ENCODE measurements around the gene SLC7A5. TPM values are rescaled to one million over a fixed set of nuclear protein-coding genes. Genes with fewer than 3 reads are reported as not detected.

SLC7A5 gene
- total RNA-seq = 11.8 and 26.0 TPM in 2 replicates

GRCh38 chr16:87869061-87869878 is at the start of gene SLC7A5:
Gene SLC7A5 (minus strand): TSS chr16:87869507. CDS start chr16:87869422, 85 bp downstream.

Other genes starting within 250 kb of the SLC7A5 start
- 20.1 and 24.5 TPM in 2 replicates for gene KLHDC4, start 103.5 kb downstream of the SLC7A5 start, total RNA-seq
- not detected in 2 replicates for gene CA5A, start 67.0 kb upstream of the SLC7A5 start, total RNA-seq
- 30.5 and 30.8 TPM in 2 replicates for gene BANP, start 81.9 kb upstream of the SLC7A5 start, total RNA-seq